Subcutaneous adipose tissue (tissue), 4 donors: Measurements from ENCODE around the gene RALBP1. TPM values are rescaled to one million over a fixed set of nuclear protein-coding genes. Genes with fewer than 3 reads are reported as not detected.

Experiments used
- CTCF ChIP-seq: fragments of 450-650 bp; IDR thresholded peaks from one replicate; pipeline ENCODE4 v1.5.1; 2016; ENCODE audit warnings: low read depth, mild to moderate bottlenecking, control low read depth, antibody characterized with exemption, moderate library complexity
- total RNA-seq, 4 donors: library from RNA; depleted of rRNA; stranded (reverse); fragments of >200 nt; gene quantifications; one replicate each; pipeline ENCODE4 v1.1.0, GENCODE V29; 2016

Gene RALBP1
- total RNA-seq, 4 donors from 2014 or later: 66.4 to 88.3 (median 76.5) TPM

- TF ChIP-seq CTCF: no peak
Observed at GRCh38 chr18:9536354-9537152, 61.2 kb downstream of the RALBP1 start.

- TF ChIP-seq CTCF: no peak
Observed at GRCh38 chr18:9537677-9538076, 62.4 kb downstream of the RALBP1 start.

- no peak for TF ChIP-seq CTCF
Observed at GRCh38 chr18:9539283-9539682, 64.0 kb downstream of the RALBP1 start.

GRCh38 chr18:9539938-9540337 lies 64.6 kb downstream of the RALBP1 start:
- TF ChIP-seq CTCF: no peak

GRCh38 chr18:9542924-9543323 lies 67.6 kb downstream of the RALBP1 start:
- TF ChIP-seq CTCF: no peak

- TF ChIP-seq CTCF: no peak
Observed at GRCh38 chr18:9545029-9545428, 69.7 kb downstream of the RALBP1 start.

GRCh38 chr18:9546468-9546867 lies 71.2 kb downstream of the RALBP1 start:
- no peak for TF ChIP-seq CTCF
